Measurements from ENCODE around the gene KIF21A.

DNA sequence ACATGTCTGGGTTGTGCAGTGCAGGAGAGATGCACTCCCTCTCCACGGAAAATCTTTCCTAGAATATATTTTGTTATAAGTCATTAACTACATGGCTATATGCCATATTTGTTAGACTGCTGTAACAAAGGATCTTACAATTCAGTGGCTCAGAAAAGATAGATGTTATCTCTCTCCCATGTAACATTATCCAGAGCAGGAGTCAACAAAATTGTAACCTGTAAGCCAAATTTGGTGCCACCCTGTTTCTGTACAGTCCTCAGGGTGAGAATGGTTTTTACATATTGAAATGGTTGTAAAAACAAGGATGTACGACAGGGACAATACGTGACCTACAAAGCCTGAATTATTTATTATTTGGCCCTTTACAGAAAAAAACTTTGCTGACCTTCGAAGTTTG lies 155.5 kb downstream of the KIF21A start:
- no peak for TF ChIP-seq POLR2A (IDR thresholded peaks at IDR 0.05)
- TF ChIP-seq, protein P1, sequence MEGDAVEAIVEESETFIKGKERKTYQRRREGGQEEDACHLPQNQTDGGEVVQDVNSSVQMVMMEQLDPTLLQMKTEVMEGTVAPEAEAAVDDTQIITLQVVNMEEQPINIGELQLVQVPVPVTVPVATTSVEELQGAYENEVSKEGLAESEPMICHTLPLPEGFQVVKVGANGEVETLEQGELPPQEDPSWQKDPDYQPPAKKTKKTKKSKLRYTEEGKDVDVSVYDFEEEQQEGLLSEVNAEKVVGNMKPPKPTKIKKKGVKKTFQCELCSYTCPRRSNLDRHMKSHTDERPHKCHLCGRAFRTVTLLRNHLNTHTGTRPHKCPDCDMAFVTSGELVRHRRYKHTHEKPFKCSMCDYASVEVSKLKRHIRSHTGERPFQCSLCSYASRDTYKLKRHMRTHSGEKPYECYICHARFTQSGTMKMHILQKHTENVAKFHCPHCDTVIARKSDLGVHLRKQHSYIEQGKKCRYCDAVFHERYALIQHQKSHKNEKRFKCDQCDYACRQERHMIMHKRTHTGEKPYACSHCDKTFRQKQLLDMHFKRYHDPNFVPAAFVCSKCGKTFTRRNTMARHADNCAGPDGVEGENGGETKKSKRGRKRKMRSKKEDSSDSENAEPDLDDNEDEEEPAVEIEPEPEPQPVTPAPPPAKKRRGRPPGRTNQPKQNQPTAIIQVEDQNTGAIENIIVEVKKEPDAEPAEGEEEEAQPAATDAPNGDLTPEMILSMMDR (IDR thresholded peaks at IDR 0.05), result no peak
